ENCODE data around the gene ANKH. TPM values are rescaled to one million over a fixed set of nuclear protein-coding genes. Genes with fewer than 3 reads are reported as not detected.

The ANKH gene
- total RNA-seq, 1 donor from 2014 or later: 39.1 TPM

- Mint-ChIP-seq H3K36me3 (peaks cover 9% of the 10 kb centered on the region), H3K27ac (no peak overlapping the region), H3K4me1 (peaks cover 5% of the 10 kb centered on the region), H3K27me3 (ENCODE audit: low read depth) (no peaks in the 10 kb centered on the region), H3K4me3 (no peak overlapping the region), H3K9me3 (peaks cover 11% of the 10 kb centered on the region)
- no peak for TF ChIP-seq CTCF (IDR thresholded peaks at IDR 0.05; ENCODE audit: unreplicated experiment)
- DNase-seq (ENCODE audit: low spot score in 2 of 2, unreplicated experiment in 2 of 2): no peak
Measured at GRCh38 chr5:14723701-14724132, 147.9 kb downstream of the ANKH start.

GRCh38 chr5:14722923-14723322 is 148.7 kb downstream of the ANKH start:
- TF ChIP-seq CTCF (IDR thresholded peaks at IDR 0.05; ENCODE audit: unreplicated experiment): no peak
- peaks cover 5% of the 10 kb centered on the region for H3K4me1 Mint-ChIP-seq
- H3K27ac Mint-ChIP-seq: no peak overlapping the region
- DNase-seq (ENCODE audit: low spot score in 2 of 2, unreplicated experiment in 2 of 2): no peak
- H3K9me3 Mint-ChIP-seq: peaks cover 16% of the 10 kb centered on the region
- H3K4me3 Mint-ChIP-seq: no peak overlapping the region
- no peaks in the 10 kb centered on the region for H3K27me3 Mint-ChIP-seq (ENCODE audit: low read depth)
- peaks cover 15% of the 10 kb centered on the region for H3K36me3 Mint-ChIP-seq

- Mint-ChIP-seq H3K27me3 (ENCODE audit: low read depth) (no peaks in the 10 kb centered on the region), H3K4me1 (peaks cover 3% of the 10 kb centered on the region), H3K36me3 (peaks cover 20% of the 10 kb centered on the region), H3K27ac (no peak overlapping the region), H3K9me3 (peaks cover 18% of the 10 kb centered on the region), H3K4me3 (no peak overlapping the region)
- DNase-seq (ENCODE audit: low spot score in 2 of 2, unreplicated experiment in 2 of 2): no peak
- TF ChIP-seq CTCF (IDR thresholded peaks at IDR 0.05; ENCODE audit: unreplicated experiment): no peak
Measured at GRCh38 chr5:14721990-14722656, 149.5 kb downstream of the ANKH start.

- H3K27ac Mint-ChIP-seq: no peak overlapping the region
- peaks cover 18% of the 10 kb centered on the region for H3K9me3 Mint-ChIP-seq
- DNase-seq (ENCODE audit: low spot score in 2 of 2, unreplicated experiment in 2 of 2): no peak
Measured at GRCh38 chr5:14720236-14720923, 151.2 kb downstream of the ANKH start.

GRCh38 chr5:14718778-14719177 is 152.8 kb downstream of the ANKH start:
- no peak overlapping the region for H3K4me3 Mint-ChIP-seq
- no peaks in the 10 kb centered on the region for H3K27me3 Mint-ChIP-seq (ENCODE audit: low read depth)
- H3K27ac Mint-ChIP-seq: no peak overlapping the region
- H3K36me3 Mint-ChIP-seq: peaks cover 42% of the 10 kb centered on the region
- H3K9me3 Mint-ChIP-seq: peaks cover 18% of the 10 kb centered on the region
- no peak for DNase-seq (ENCODE audit: low spot score in 2 of 2, unreplicated experiment in 2 of 2)
- no peak for TF ChIP-seq CTCF (IDR thresholded peaks at IDR 0.05; ENCODE audit: unreplicated experiment)
- H3K4me1 Mint-ChIP-seq: no peaks in the 10 kb centered on the region

More at GRCh38 chr5:14720236-14720923, 151.2 kb downstream of the ANKH start:
- H3K36me3 Mint-ChIP-seq: peaks cover 35% of the 10 kb centered on the region
- TF ChIP-seq CTCF (IDR thresholded peaks at IDR 0.05; ENCODE audit: unreplicated experiment): no peak
- H3K4me3 Mint-ChIP-seq: no peak overlapping the region
- no peaks in the 10 kb centered on the region for H3K4me1 Mint-ChIP-seq
- no peaks in the 10 kb centered on the region for H3K27me3 Mint-ChIP-seq (ENCODE audit: low read depth)
